Urothelium cell line (cell line): Measurements from ENCODE around the gene MAPRE2.

ENCODE experiments used
- DNase-seq: peaks from one replicate; pipeline ENCODE4 v3.0.0; 2011; ENCODE audit warnings: low spot score, mixed read lengths
- FAIRE-seq: peaks from 2 replicates; lab custom pipeline; 2011; peaks lifted over from hg19 to GRCh38; lab: Jason Lieb, UNC

The MAPRE2 gene

GRCh38 chr18:35061336-35061735 lies 20.1 kb downstream of the MAPRE2 start:
- no peak for FAIRE-seq
- no peak for DNase-seq

- no peak for FAIRE-seq
- no peak for DNase-seq
Measured at GRCh38 chr18:35061804-35062203, 20.6 kb downstream of the MAPRE2 start.

DNA sequence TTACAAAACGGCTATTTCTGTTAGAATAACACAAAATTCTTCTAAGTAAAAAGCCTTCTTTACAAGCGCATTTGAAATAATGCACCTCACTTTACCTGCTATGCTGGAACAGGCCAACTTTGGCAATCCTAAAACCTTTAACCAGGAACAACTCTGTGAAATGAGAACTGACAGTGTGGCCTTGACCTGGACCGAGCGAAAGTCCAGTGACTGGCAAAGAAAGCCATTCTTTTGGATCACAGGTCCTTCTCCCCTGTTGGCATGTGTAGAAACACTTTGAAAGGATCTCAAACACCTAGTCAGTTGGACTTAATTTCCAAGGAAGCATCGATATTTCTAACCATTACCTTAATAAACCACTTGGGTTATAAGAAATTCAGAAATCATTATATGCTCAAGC lies 21.2 kb downstream of the MAPRE2 start:
- no peak for FAIRE-seq

GRCh38 chr18:35063875-35064690 lies 22.9 kb downstream of the MAPRE2 start:
- no peak for DNase-seq
- no peak for FAIRE-seq

More for the DNA sequence above, 21.2 kb downstream of the MAPRE2 start:
- no peak for DNase-seq

- no peak for FAIRE-seq
- no peak for DNase-seq
Measured at GRCh38 chr18:35067454-35067853, 26.2 kb downstream of the MAPRE2 start.

- FAIRE-seq (no peak), DNase-seq (no peak)
Measured at GRCh38 chr18:35071819-35072247, 30.6 kb downstream of the MAPRE2 start.

- DNase-seq (no peak), FAIRE-seq (no peak)
Measured at GRCh38 chr18:35072616-35073015, 31.4 kb downstream of the MAPRE2 start.

DNA sequence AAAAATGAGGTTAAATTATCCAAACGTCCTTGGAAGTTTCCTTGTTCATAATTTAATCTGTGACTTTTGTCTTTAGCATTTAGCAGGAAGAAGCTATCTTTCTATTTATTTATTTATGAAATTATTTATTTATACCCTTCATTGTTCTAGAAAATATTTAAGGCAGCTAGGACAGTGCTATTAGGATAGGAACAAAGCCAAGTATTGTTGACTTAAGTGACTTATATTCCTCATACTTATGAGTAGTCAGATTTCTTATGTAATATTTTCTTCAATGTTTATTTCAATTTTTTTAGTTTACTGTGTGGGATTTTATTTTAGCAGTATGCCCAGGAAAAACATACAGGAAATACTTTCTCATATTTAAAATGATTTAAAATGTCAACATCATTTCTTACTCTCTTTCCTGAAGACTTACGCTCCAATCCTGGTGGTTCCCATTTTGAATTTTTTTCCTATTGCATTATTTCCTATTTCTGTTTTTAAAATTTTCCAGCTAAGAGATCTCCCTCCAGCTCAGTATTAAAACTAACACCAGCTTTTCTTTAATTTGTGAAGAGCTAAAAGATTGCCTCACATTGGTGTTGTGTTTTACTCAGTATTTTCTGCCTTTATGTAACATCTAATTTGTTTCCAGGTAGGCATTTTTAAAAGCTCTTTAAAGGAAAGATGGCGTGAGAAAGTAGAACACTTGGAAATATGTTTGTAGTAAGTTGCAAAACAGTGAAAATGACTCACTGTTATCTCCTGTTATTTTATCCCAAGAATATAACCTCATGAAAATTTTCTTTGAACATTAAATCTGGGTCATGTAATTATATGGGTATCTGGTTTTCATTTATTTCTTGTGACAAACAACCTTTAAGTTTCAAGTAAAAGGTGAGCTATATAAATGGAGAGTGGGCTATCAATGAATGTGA lies 32.2 kb downstream of the MAPRE2 start:
- FAIRE-seq (no peak), DNase-seq (no peak)

DNA sequence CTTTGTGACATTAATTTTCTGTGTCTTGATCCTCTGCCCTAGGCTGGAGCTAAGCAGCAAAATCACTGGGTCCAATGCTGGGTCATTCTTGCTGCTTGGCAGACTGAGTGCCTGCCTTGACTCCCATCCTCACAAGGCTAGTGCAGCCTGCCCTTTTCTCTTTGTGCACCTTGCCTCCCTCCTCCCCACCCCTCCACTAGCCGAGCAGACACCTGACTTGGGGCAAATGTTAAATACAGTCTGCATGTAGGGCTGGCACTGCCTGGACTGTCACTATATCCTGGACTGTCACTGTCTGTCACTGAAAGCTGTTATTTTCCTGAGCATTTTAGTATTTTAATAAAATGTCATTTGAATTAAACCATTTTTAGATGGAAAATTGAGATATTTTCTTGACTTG lies 33.4 kb downstream of the MAPRE2 start:
- FAIRE-seq (no peak), DNase-seq (no peak)

DNA sequence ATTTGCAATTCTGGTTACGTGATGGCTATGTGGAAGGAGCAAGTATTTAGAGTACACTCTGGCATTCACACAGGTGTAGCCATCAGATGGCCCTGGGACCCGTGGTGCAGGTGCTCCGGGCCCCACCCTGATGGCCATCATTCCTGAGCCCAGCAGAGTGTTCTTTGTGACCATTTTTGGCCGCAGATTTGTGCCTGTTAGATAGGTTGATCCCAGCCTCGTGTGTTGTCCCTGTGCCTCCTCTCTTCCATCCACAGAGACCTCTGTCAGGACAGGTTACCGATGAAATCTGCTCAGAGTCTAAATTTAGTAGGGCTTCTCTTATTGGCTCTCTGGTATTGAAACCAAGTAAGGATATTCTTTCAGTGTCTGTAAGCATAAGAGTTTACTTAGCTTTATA lies 33.9 kb downstream of the MAPRE2 start:
- no peak for FAIRE-seq
- DNase-seq: no peak

DNA sequence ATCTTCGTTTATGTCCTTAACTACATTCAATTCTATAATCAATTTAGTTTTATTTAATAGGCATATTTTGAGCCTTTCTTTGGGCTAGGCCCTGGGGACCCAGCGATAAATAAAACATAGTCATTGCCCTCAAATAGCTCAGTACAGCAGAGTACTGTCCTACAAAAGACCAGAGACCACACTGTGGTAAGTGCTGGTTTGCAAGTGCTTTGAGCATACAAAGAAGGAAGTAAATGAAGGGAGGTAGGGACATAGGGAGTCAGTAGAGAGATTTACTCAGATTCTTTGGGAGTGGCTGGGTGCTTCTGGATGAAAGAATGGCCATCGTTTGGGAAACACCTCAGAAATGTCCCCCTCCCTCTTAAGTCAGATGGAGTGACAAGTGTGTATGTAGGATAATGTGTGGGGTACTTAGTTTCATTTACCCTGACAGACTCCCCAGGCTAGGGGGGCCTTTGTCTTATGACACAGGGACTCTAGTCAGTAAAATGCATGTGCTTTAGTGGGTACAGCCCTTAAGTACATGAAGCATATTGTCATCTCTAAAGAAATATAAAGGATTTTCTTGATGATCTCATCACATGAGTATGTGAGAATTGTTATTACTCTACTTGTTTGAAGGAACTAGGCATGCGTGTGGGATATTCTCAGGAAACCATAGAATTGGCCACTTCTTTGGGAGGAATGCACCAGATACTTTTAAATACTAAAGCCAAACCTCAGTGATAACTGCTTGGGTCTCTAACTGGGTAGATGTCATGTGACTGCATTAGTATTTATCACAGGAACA lies 35.1 kb downstream of the MAPRE2 start:
- DNase-seq: peak; percentile 28
- no peak for FAIRE-seq

- FAIRE-seq: no peak
- DNase-seq: no peak
Measured at GRCh38 chr18:35077937-35078336, 36.7 kb downstream of the MAPRE2 start.

DNA sequence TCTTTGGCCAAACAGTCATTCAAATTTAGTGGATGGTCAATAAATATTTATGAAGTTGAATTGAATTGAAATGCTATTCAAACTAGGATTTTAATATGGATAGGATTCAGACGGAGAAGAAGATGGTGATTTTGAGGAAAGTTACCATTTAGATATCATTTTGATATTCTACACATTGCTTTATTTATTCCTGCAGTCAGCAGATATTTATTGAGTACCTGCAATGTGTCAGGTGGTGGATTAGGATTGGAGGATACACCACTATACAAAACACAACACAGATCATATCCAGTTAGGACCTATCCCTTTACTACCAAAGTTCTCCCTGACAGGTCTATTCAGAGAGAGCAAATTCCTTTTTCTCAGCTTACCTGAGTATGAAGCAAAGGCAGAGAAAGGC lies 38.8 kb downstream of the MAPRE2 start:
- DNase-seq: no peak
- FAIRE-seq: no peak

DNA sequence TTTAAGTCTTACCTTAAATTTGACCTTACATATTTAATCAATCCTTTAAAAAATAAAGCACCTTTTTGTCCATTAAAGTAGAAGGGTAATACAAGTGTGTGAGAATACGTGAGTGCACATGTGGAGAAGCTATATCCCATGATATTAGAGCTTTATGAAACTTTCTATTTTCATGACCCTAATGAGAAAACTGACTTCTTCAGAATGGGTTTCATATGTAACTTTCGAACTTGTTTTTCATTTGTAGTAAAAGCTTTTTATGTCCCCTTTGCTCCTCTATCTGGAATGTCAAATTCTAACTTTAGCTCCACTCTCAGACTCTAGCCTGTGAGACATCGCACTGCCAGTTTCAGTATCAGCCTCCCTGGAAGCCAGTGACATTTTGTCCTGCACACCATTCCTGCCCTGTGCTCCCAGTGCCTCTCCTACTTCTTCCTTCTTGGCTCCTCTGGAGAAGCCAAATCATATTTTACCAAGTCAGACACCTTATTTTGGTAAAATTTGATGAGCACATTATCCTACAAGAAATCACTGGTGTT lies 42.0 kb downstream of the MAPRE2 start:
- no peak for DNase-seq
- FAIRE-seq: no peak

- DNase-seq: no peak
- no peak for FAIRE-seq
Measured at GRCh38 chr18:35084494-35085449, 43.6 kb downstream of the MAPRE2 start.

- FAIRE-seq (no peak), DNase-seq (no peak)
Measured at GRCh38 chr18:35085450-35086380, 44.5 kb downstream of the MAPRE2 start.

GRCh38 chr18:35086704-35087103 lies 45.5 kb downstream of the MAPRE2 start:
- FAIRE-seq (no peak), DNase-seq (no peak)

DNA sequence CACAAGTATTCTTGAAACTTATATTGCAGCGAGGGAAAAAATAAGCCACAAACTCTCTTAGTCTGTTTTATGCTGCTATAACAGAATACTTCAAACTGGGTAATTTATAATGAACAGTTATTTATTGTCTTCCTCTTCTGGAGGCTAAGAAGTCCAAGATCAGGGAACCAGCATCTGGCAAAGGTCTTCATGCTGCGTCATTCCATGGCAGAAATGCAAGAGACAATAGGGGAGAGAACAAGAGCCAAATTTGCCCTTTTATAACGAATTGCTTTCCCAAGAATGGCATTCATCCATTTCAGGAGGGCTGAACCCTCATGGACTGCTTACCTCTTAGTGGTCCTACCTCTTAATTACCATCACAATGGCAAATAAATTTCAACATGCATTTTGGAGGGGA lies 46.5 kb downstream of the MAPRE2 start:
- FAIRE-seq: no peak

GRCh38 chr18:35088921-35089320 lies 47.7 kb downstream of the MAPRE2 start:
- no peak for FAIRE-seq
- no peak for DNase-seq

More for the DNA sequence above, 46.5 kb downstream of the MAPRE2 start:
- DNase-seq: no peak
